ENCODE results near the gene HSPG2. TPM values are rescaled to one million over a fixed set of nuclear protein-coding genes. Genes with fewer than 3 reads are reported as not detected.

HSPG2 gene
- total RNA-seq, 1 donor from 2014 or later, result 179 TPM

- Histone ChIP-seq H3K4me1 (peaks cover 16% of the 10 kb centered on the region), H3K27me3 (no peaks in the 10 kb centered on the region), H3K4me3 (no peak overlapping the region), H3K27ac (no peak overlapping the region), H3K9me3 (no peaks in the 10 kb centered on the region), H3K36me3 (peaks cover 0 to 47% of the 10 kb centered on the region in 2 donors)
- no peak for TF ChIP-seq POLR2A (IDR thresholded peaks at IDR 0.05)
- TF ChIP-seq POLR2AphosphoS5 (IDR thresholded peaks at IDR 0.05; ENCODE audit: insufficient read depth in 1 of 2, low read depth in 1 of 2), result no peak
- no peak for TF ChIP-seq CTCF (IDR thresholded peaks at IDR 0.05)
- DNase-seq (ENCODE audit: extremely low spot score in 2 of 2), result no peak
- intact Hi-C loops (cut with DNase I), result no loop called here
Measured at GRCh38 chr1:21870611-21871010, 66.5 kb downstream of the HSPG2 start.

DNA sequence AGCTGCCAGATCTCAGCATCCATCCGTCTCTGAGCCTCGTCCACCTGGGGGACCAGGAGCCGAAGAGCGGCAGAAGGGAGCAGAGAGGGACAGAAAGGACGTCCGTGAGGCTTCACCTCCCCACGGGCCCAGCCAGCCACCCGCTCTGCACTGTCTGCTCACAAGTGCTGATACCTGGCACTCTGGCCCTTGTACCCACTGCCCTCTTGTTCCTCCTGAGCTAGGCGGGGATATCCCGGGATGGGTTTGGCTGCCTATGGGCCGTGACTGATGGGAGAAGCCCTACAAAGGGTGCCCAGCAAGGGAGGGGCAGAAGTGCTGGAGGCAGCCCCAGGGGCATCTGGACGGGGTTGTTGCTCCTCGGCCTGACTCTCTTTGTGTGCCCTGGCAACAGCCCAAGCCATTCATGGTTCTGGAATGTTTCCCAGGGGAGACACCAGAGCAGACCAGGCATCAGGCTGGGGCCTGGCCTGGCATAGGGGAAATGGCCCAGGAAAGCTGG lies 67.4 kb downstream of the HSPG2 start:
- intact Hi-C loops (cut with DNase I), result no loop called here
- Histone ChIP-seq H3K27me3 (no peaks in the 10 kb centered on the region), H3K4me1 (peaks cover 16% of the 10 kb centered on the region), H3K36me3 (peaks cover 0 to 49% of the 10 kb centered on the region in 2 donors), H3K27ac (peak overlapping the region; percentile 44), H3K4me3 (no peak overlapping the region), H3K9me3 (no peaks in the 10 kb centered on the region)
- TF ChIP-seq CTCF (IDR thresholded peaks at IDR 0.05) (no peak), POLR2AphosphoS5 (IDR thresholded peaks at IDR 0.05; ENCODE audit: insufficient read depth in 1 of 2, low read depth in 1 of 2) (peak in 1 of 2 donors; percentile 62)
- DNase-seq (ENCODE audit: extremely low spot score in 2 of 2), result no peak

GRCh38 chr1:21868941-21869454 lies 68.1 kb downstream of the HSPG2 start:
- Histone ChIP-seq H3K4me3 (no peak overlapping the region), H3K36me3 (peaks cover 0 to 49% of the 10 kb centered on the region in 2 donors), H3K9me3 (no peaks in the 10 kb centered on the region), H3K27ac (no peak overlapping the region), H3K4me1 (peaks cover 16% of the 10 kb centered on the region), H3K27me3 (no peaks in the 10 kb centered on the region)
- no peak for DNase-seq (ENCODE audit: extremely low spot score in 2 of 2)
- TF ChIP-seq POLR2AphosphoS5 (IDR thresholded peaks at IDR 0.05; ENCODE audit: insufficient read depth in 1 of 2, low read depth in 1 of 2) (no peak), POLR2A (IDR thresholded peaks at IDR 0.05) (no peak), CTCF (IDR thresholded peaks at IDR 0.05) (no peak)
- intact Hi-C loops (cut with DNase I), result no loop called here

- Histone ChIP-seq H3K27me3 (no peaks in the 10 kb centered on the region), H3K27ac (no peak overlapping the region), H3K4me3 (no peak overlapping the region), H3K36me3 (peaks cover 0 to 44% of the 10 kb centered on the region in 2 donors), H3K9me3 (no peaks in the 10 kb centered on the region), H3K4me1 (peaks cover 16% of the 10 kb centered on the region)
- no peak for DNase-seq (ENCODE audit: extremely low spot score in 2 of 2)
- TF ChIP-seq POLR2AphosphoS5 (IDR thresholded peaks at IDR 0.05; ENCODE audit: insufficient read depth in 1 of 2, low read depth in 1 of 2), result no peak
- no peak for TF ChIP-seq POLR2A (IDR thresholded peaks at IDR 0.05)
- TF ChIP-seq CTCF (IDR thresholded peaks at IDR 0.05), result no peak
- intact Hi-C loops (cut with DNase I), result no loop called here
Measured at GRCh38 chr1:21868482-21868881, 68.6 kb downstream of the HSPG2 start.

GRCh38 chr1:21867451-21867996 lies 69.6 kb downstream of the HSPG2 start:
- intact Hi-C loops (cut with DNase I), result no loop called here
- no peak for DNase-seq (ENCODE audit: extremely low spot score in 2 of 2)
- H3K27me3 ChIP-seq, result no peaks in the 10 kb centered on the region
- H3K4me1 ChIP-seq, result peaks cover 16% of the 10 kb centered on the region
- no peak overlapping the region for H3K27ac ChIP-seq
- no peak overlapping the region for H3K4me3 ChIP-seq
- H3K9me3 ChIP-seq, result no peaks in the 10 kb centered on the region
- H3K36me3 ChIP-seq, result peaks cover 0 to 35% of the 10 kb centered on the region in 2 donors
- TF ChIP-seq POLR2AphosphoS5 (IDR thresholded peaks at IDR 0.05; ENCODE audit: insufficient read depth in 1 of 2, low read depth in 1 of 2), result no peak
- no peak for TF ChIP-seq CTCF (IDR thresholded peaks at IDR 0.05)
- TF ChIP-seq POLR2A (IDR thresholded peaks at IDR 0.05), result no peak
